PFSK-1 (cell line): ENCODE measurements around the gene MEG3.

Experiments used
- POLR2AphosphoS5 ChIP-seq: IDR thresholded peaks from 2 replicates; pipeline ENCODE4 v1.6.1; 2012; ENCODE audit warnings: low read depth, mild to moderate bottlenecking, control low read depth, low read length, moderate library complexity
- SIN3A ChIP-seq: IDR thresholded peaks from 2 replicates; pipeline ENCODE4 v1.6.1; 2012; ENCODE audit warnings: mild to moderate bottlenecking, low read length, moderate library complexity, borderline replicate concordance; ENCODE audit not compliant: insufficient read depth
- TAF1 ChIP-seq: IDR thresholded peaks from 2 replicates; pipeline ENCODE4 v1.6.1; 2012; ENCODE audit warnings: low read length, control low read depth, borderline replicate concordance; ENCODE audit not compliant: insufficient read depth

DNA sequence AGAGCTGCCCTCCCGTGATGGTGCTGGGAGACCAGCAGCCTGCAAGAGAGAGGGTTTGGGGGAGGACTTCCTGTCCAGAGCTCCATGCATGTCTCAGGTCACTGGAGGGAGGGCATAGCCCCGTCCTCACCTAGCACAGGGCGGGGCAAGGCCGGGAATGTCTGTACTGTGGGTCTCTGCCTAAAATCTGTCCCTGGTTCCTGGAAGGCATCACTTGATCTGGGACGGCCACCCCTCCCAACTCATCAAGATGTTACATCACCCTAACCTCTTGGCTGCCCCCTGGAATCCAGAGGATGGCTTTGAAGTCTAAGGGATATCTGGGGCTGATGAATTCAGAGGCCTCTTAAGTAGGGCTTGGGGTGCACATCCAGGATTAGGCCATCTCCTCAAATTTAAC is 37.0 kb upstream of the MEG3 start:
- TF ChIP-seq POLR2AphosphoS5 (no peak), TAF1 (no peak), SIN3A (no peak)
